Muscle of arm (tissue), 14 donors: ENCODE data around the gene TBL1Y. TPM values are rescaled to one million over a fixed set of nuclear protein-coding genes. Genes with fewer than 3 reads are reported as not detected.
"Not testable (repeated sequence)": the region's sequence is repeated elsewhere in the genome, so short reads cannot be mapped to it uniquely, and the experiment has no call there.

Source experiments
- DNase-seq: peaks from one replicate; pipeline ENCODE4 v3.0.0-alpha.2; 2013
- long read RNA-seq, 11 donors: transcript quantifications; one replicate each; lab custom pipeline, GENCODE V29; 2026
- polyA plus RNA-seq, 12 donors: library from polyadenylated mRNA; unstranded; fragments of 120-200 nt; gene quantifications; one replicate each; pipeline ENCODE4 v1.2.1, GENCODE V29; 2013; ENCODE audit not compliant: insufficient read length in 12 of 12

TBL1Y gene
- under 1 TPM in 7 of 12 donors, not detected in 5; 0.07 to 0.65 (median 0.21) TPM for polyA plus RNA-seq
- long read RNA-seq, donor 1, result 0 reads
- long read RNA-seq, donor 2, result 0 reads
- long read RNA-seq, donor 3, result 0 reads
- long read RNA-seq, donor 4, result 0 reads
- long read RNA-seq, donor 5, result 0 reads
- long read RNA-seq, donor 6, result 0 reads
- long read RNA-seq, donor 7, result 0 reads
- long read RNA-seq, donor 8, result 0 reads
- long read RNA-seq, donor 9, result 0 reads
- long read RNA-seq, donor 10, result 0 reads
- long read RNA-seq, donor 11, result 0 reads

DNA sequence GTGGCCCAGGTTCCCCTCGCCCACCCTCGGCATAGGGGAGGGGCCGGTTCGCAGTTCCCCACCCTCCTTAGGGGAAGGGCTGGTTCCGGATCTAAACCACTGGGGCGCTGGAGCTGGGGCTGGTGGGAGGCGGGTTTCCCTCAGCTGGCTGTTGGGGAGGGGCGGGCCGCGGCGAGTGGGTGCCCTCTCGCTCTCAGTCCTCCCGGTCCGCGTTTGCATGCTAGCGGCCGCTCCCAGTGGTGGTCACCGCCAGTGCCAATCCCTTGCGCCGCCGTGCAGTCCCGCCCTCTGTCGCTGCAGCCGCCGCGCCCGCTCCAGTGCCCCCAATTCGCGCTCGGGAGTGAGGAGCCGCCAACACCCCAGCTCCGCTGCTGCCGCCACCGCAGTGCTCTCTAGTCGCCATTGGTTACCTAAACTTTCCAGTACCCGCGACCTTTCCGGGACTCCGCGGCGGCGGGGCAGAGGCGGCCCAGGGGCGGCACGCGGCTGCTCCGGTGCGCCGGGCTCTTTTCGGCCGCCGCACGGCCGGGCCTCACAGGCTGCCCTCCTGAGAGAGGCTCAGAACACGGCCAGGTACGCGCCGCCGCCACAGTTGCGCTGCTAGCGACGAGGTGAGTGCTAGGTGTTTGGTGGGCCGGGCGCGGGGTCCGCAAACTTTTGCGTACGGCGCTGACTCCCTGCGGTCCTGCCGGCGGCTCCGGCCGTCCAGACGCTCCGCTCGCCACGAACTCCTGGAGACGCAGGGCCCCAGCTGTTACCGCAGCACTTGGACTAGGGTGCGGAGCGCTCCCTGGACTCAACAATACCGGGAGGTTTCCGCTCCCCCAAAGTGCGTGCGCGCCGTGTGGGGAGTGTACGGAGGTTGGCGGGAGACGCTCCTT is at the start of gene TBL1Y:
Gene TBL1Y, plus strand, starts transcription at position 326 of the 881 bp plus-strand sequence. CDS start 114,388 bp downstream, outside the sequence.
- no peak for DNase-seq

DNA sequence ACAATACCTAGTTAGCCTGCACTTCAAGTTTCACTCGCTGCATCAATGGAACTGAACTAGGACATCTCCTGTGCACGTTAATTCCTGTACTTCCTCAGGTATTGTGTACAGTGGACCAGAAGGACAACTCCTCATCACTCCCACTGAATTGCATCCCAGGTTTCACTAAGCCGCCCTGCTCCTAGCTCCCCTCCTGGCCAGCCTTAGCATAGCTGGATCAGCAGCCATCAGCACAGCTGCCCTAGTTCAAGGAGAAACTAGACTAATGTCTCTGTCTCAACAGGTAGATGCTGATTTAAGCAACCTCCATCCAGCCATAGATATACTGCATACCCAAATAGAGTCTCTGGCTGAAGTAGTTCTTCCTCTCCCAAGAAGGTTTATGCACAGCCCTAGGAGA is 16.0 kb upstream of the TBL1Y start:
- no peak for DNase-seq

DNA sequence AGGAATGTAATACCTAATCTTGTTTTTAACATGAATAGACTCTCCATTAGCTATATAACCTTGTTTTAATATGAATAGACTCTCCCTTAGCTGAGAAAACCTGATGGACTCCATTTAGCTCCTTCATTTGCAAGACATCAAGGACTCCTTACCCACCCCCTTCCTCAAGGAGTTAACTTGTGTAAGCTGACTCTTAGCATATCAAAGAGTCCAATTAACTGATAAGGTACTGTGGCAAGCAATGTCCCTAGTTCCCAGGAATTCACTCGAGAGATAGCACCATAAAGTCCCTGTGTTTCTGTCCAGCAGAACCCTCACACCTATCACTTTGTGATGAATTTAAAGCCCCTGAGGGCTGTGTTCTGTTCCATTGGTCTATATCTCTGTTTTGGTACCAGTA is 15.3 kb upstream of the TBL1Y start:
- no peak for DNase-seq

DNA sequence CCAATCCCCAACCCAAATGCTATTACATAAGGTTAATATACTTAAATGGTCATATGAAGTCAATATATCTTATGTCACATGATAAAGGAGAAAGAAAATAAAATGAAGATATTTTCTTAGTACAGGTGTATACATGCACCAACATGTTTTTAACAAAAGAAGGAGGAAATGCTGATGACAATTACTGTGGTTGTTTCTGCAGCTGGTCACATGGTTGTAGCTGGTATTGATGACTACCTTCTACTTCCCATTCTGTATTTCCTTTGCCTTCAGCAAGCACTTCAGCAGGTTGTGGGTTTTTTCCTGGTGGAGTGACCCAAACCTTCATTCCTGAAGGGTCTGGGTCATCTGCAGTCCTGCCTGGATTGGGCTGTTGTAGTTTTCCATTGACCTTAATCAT is 8.4 kb upstream of the TBL1Y start:
- not testable (repeated sequence) for DNase-seq

DNA sequence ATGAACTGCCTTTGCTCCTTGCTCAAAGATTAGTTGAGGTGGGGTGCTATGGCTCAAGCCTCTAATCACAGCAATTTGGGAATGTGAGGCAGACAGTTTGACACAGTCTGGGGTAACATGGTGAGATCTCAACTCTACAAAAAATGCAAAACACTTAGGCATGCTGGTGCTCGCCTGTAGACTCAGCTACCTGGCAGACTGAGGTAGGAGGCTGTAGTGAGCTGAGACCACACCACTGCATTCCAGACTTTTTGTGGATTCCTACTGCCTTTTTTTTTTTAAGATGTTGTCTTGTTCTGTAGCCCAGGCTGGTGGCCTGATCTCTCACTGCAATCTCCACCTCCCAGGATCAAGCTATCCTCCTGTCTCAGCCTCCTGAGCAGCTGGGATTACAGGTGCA is 2.9 kb upstream of the TBL1Y start:
- DNase-seq, result no peak

- DNase-seq, result not testable (repeated sequence)
Measured at GRCh38 chrY:6908021-6908420, 2.5 kb upstream of the TBL1Y start.

- no peak for DNase-seq
Measured at GRCh38 chrY:6909118-6909521, 1.4 kb upstream of the TBL1Y start.

DNA sequence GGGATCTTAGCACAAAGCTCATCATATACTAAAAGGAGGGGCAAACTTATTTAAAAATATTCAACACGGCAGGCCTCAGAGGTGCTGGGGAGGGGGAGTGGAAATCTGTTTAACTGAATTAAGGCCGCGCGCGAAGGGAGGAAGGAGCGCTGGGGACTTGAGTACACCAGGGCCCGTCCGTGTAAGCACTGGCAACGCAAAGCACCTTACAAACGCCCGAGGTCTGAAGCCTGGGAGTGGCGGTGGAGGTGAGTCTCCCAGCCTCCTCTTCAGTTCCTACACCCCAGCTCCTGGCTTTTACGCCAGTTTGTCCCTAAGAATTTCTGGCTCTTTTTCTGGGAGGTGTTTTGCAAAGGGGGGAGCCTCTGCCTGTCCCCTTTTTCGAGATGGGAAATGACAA is 641 bp upstream of the TBL1Y start:
- no peak for DNase-seq

- DNase-seq, result no peak
Measured at GRCh38 chrY:6911253-6911881, 870 bp downstream of the TBL1Y start, which contains the start of gene AMELY. Gene AMELY, minus strand, starts transcription at chrY:6911752. Its CDS starts 39,144 bp downstream, at chrY:6872608.

GRCh38 chrY:6913362-6913761 is 2.9 kb downstream of the TBL1Y start:
- DNase-seq, result no peak

DNA sequence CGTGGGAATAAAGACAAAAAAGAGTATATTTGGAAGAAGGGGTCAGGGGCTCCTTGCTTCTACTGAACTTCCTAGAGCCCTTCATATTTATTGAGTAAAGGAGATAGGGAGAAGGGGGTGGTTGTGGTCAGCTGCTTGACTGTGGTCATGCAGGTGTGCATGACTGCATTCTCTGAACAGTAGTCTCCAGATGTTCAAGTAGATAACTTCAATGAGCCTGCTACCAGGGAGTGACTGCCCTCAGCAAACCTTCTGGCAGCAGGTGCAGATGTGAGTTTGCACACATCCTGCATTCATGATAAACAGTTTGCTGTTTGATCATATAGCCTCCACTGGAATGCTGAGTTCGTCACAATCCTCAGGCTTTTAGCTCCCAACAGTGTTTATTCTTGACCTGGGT is 10.6 kb downstream of the TBL1Y start:
- DNase-seq, result no peak

- no peak for DNase-seq
Measured at GRCh38 chrY:6928265-6928664, 17.8 kb downstream of the TBL1Y start.

DNA sequence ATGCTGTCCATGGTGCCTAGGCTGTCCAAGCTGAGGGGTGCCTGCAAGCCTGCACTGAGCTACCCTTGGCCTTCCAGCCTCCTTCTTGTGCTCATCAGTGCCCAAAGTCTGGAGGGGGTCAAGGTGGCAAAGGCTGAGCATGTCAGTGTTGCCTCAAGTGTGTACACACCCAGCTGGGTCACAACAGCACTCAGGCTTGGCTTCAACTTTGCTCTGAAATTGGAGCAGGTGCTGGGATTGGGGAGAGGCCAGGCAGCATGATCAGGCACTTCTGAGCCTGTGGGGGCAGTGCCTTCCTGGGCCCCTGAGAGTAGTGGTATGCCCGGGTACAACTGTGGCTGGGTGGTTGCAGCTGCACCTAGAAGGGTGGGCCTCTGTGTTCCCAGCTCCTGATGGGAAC is 18.7 kb downstream of the TBL1Y start:
- no peak for DNase-seq

DNA sequence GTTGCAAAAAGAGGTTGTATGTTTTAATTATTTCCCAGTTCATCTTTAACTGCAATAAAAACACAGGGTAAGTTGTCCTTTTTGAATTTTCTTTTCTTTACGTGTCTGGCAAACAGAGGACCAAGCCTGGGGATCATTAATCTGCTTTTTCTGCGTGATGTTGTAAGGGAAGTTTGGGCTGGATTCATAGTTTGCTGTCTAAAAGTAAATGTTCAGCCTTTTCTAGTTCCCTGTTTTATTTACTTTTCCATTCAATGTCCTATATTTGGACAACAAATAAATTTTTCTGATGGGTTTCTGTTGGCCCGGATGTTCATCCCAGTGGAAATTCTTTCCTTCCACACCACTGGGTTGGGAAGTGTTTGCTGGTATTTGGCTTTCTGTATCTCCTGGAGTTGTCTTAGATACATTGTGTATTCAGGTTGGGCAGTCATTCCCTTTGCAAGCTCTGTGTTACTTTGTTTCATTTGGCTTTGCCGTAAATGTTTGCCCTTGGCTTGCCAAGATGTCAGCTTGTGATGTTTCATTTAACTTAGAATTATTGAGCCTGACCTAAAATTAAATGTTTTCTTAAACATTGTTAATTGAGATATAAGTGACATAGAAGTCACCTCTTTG is 21.4 kb downstream of the TBL1Y start:
- no peak for DNase-seq

GRCh38 chrY:6935497-6935896 is 25.0 kb downstream of the TBL1Y start:
- no peak for DNase-seq

GRCh38 chrY:6947695-6948094 is 37.2 kb downstream of the TBL1Y start:
- DNase-seq, result no peak

GRCh38 chrY:6948378-6948777 is 37.9 kb downstream of the TBL1Y start:
- no peak for DNase-seq

GRCh38 chrY:6949947-6950346 is 39.5 kb downstream of the TBL1Y start:
- no peak for DNase-seq

DNA sequence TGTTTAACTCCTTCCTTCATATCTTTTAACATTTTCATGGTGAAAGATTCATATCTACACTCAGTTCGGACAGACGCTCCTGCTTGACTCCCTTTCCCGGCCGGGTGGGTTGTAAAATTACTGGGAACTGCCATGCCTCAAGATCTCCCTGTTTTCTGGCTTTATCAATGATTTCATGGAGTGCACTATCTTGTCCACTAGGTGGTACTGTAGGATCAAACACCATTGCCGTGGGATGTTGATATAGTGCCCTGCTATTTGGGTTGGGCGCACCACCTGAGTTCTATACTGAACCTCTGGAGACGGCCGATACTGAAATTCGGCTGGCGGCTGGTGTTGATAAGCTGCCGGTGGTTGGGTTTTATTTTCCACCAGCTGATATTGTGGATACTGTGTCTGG is 54.2 kb downstream of the TBL1Y start:
- DNase-seq, result no peak

- no peak for DNase-seq
Measured at GRCh38 chrY:6966521-6966920, 56.0 kb downstream of the TBL1Y start.

GRCh38 chrY:6967736-6968135 is 57.2 kb downstream of the TBL1Y start:
- DNase-seq, result no peak

DNA sequence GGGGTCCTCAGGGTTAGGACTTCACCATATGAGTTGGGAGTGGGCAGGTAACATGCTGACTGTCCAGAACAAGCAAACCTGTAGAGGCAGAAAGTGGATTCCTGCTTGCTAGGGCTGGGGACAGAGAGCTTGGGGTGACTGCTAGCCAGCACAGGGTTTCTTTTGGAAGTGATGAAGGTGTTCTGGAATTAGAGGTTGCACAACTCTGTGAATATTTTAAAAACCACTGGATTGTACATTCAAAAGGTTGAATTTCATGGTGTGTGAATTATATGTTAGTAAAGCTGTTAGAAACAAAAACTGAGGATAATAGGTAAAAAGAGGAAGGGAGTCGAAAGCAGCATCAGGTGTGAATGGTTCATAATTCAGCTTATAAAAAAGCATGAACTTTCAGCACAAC is 57.7 kb downstream of the TBL1Y start:
- DNase-seq, result no peak
